ENCODE measurements around the gene GPC5.

The GPC5 gene

DNA sequence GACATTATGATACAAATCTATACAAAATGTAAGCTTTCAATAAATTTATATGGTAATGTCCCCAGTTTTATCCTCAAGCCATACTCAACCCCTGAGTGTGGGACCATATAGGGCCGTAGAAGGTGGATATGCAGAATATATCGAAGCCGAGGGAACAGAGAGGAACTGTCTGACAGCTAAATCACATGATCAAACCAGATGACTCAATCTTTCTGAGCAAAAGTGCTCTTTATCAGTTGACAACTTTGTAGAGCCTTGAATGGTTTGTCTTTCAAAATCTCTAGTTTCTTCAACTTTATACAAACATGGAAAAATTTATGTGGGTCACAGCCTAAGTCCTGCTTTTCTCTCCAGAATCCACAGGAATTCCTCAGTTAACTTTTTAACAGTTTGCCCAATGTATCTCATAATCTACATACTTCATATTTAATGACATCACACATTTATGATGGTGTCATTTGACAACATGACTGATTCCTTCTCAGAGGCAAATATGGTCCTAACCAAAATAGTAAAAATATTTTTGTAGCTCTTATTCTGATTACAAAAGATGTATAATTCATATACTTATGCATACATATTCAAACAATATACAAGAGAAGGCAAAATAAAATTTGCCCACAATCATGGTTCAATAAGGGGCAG, 1155.2 kb downstream of the GPC5 start:
- intact Hi-C loops (cut with micrococcal nuclease): no loop called here
- no peak overlapping the region for H3K27ac Mint-ChIP-seq
- no peaks in the 10 kb centered on the region for H3K4me1 Mint-ChIP-seq (ENCODE audit: low read depth)
- no peaks in the 10 kb centered on the region for H3K27me3 Mint-ChIP-seq
- no peaks in the 10 kb centered on the region for H3K36me3 Mint-ChIP-seq (ENCODE audit: low read depth)
- H3K4me3 Mint-ChIP-seq: no peak overlapping the region
- H3K9me3 Mint-ChIP-seq: peaks cover 10% of the 10 kb centered on the region

DNA sequence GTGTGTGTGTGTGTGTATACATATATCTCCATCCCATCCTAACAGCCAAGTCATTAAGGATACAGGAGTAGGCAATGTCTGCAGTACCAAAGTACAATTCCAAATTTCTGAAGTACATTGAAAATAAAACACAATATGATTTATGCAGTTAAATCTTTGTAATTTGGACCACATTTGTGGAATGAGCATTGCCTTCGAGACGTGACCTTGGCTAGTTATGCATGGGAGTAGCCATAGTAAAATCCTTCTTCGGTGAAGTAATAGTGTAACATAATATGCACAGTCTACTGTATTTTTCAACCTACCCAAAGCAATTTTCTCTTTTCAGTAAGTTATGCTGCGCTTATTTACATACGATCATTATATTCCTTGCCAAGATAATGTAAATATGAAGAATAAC, 1162.5 kb downstream of the GPC5 start:
- no peak overlapping the region for H3K4me3 Mint-ChIP-seq
- intact Hi-C loops (cut with micrococcal nuclease): no loop called here
- H3K36me3 Mint-ChIP-seq (ENCODE audit: low read depth): no peaks in the 10 kb centered on the region
- H3K4me1 Mint-ChIP-seq (ENCODE audit: low read depth): no peaks in the 10 kb centered on the region
- H3K27me3 Mint-ChIP-seq: no peaks in the 10 kb centered on the region
- H3K27ac Mint-ChIP-seq: no peak overlapping the region
- peaks cover 26% of the 10 kb centered on the region for H3K9me3 Mint-ChIP-seq

DNA sequence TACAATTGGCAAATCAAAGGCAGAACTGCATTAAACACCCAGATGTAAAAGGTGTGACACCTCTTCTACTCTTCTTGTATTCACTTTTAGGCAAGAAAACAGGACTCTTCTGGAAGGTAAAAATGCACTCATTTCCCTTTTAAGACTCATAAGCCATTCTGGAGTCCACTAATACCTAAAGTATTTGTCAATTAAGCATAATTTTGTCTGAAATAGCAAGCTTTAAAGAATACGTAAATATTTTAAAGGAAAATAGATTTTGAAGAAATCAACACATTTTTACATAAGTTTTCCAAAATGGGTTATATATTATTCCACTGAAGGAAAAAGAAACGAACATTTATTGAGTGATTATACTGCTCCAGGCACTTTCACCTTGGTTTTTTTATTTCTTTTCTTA, 1166.5 kb downstream of the GPC5 start:
- H3K27ac Mint-ChIP-seq: no peak overlapping the region
- intact Hi-C loops (cut with micrococcal nuclease): no loop called here
- no peaks in the 10 kb centered on the region for H3K4me1 Mint-ChIP-seq (ENCODE audit: low read depth)
- H3K36me3 Mint-ChIP-seq (ENCODE audit: low read depth): no peaks in the 10 kb centered on the region
- no peaks in the 10 kb centered on the region for H3K27me3 Mint-ChIP-seq
- peaks cover 12% of the 10 kb centered on the region for H3K9me3 Mint-ChIP-seq
- no peak overlapping the region for H3K4me3 Mint-ChIP-seq

DNA sequence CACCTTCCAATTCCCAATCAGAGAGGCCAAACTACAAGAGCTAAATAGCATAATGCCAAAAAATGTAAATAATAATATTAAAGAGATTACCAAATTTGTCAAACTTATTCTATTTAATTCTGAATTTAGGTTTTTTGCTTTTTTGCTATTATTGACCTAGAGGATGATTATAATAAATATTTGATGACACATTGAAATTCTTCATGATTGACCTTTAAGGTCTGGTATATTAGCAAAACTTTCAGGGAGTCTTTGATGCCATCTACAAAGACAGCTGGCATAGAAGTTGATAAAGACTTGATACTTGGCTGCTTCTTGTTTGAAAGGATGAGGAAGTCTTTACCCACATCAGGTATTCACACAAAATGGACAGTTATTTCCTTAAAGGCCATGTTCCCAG, 1168.3 kb downstream of the GPC5 start:
- Mint-ChIP-seq H3K36me3 (ENCODE audit: low read depth) (no peaks in the 10 kb centered on the region), H3K4me3 (no peak overlapping the region)

DNA sequence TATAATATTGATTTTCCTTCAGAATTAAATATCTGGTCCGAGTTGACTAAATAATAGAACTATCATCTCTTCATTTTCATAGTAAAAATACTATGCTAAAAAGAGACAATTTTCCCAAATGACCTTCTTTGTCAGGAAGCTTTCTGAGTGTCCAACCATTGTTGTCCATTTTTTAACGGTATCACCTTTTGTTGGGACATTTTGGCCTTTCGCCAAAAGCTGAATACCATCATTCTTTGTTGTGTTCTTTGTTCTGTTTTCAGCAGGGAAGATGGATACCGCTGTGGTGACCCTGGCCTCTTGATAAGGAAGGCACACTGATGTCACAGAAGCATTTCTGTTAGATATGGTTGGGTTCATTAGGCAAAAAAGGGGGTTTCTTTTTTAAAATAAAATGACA, 1173.8 kb downstream of the GPC5 start:
- H3K36me3 Mint-ChIP-seq (ENCODE audit: low read depth): no peaks in the 10 kb centered on the region
- intact Hi-C loops (cut with micrococcal nuclease): no loop called here
- peaks cover under 1% of the 10 kb centered on the region for H3K9me3 Mint-ChIP-seq
- H3K27ac Mint-ChIP-seq: no peak overlapping the region
- H3K4me1 Mint-ChIP-seq (ENCODE audit: low read depth): no peaks in the 10 kb centered on the region
- no peaks in the 10 kb centered on the region for H3K27me3 Mint-ChIP-seq
- no peak overlapping the region for H3K4me3 Mint-ChIP-seq

More for the DNA sequence above, 1168.3 kb downstream of the GPC5 start:
- H3K9me3 Mint-ChIP-seq: peaks cover 9% of the 10 kb centered on the region
- intact Hi-C loops (cut with micrococcal nuclease): no loop called here
- no peaks in the 10 kb centered on the region for H3K4me1 Mint-ChIP-seq (ENCODE audit: low read depth)
- H3K27ac Mint-ChIP-seq: no peak overlapping the region
- no peaks in the 10 kb centered on the region for H3K27me3 Mint-ChIP-seq

DNA sequence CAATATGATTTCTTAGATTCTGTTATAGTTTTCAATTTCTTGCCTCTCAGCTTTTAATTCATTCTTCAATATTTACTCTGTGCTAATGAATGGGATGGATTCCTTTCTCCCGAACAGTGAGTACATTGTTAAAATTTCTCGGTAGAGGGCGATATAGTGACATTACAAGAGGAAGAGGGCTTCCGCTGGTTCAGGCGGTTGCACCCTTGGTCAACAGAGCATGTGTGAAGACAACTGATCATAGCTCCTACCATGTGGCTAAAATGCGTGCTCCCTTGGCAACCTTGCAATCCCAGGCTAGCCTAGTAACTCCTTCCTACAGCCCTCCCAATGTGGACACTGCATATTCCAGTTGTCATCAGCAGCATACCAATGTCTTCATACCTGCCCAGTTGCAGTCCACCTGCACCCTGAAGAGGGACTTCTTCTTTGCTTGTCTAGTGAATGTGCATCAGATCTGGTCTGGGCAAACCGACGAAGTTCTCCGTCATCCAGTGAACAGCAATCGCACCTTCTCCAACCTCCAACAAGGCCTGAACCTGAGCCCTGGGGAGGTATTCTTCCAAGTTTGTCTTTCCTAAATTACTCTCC, 1175.1 kb downstream of the GPC5 start:
- Mint-ChIP-seq H3K4me1 (ENCODE audit: low read depth) (no peaks in the 10 kb centered on the region), H3K4me3 (no peak overlapping the region), H3K36me3 (ENCODE audit: low read depth) (no peaks in the 10 kb centered on the region), H3K27me3 (no peaks in the 10 kb centered on the region), H3K9me3 (peaks cover 14% of the 10 kb centered on the region), H3K27ac (no peak overlapping the region)
- intact Hi-C loops (cut with micrococcal nuclease): no loop called here

DNA sequence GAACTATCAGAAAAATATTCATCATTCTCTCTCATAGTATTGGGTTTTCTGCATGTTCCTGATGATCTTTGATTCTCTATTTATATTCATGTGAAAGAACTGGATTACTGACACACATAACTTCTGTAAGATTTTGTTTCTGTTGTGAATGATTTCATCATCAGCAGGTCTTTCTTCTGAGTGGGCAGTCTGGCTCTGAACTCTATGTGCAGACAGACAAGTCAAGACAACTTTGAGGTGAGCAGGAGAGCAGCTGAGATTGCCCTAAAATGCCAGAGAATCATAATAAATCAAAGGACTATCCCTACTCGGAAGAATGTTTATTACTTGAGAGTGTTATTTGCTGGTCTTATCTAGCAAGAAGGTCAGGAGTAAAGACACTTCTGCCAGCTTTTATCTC, 1176.1 kb downstream of the GPC5 start:
- H3K36me3 Mint-ChIP-seq (ENCODE audit: low read depth): no peaks in the 10 kb centered on the region
- no peak overlapping the region for H3K4me3 Mint-ChIP-seq

GRCh38 chr13:92575777-92576176, 1177.4 kb downstream of the GPC5 start:
- Mint-ChIP-seq H3K4me1 (ENCODE audit: low read depth) (no peaks in the 10 kb centered on the region), H3K36me3 (ENCODE audit: low read depth) (no peaks in the 10 kb centered on the region), H3K4me3 (no peak overlapping the region), H3K27ac (no peak overlapping the region), H3K27me3 (no peaks in the 10 kb centered on the region), H3K9me3 (peaks cover 35% of the 10 kb centered on the region)
- intact Hi-C loops (cut with micrococcal nuclease): no loop called here

More for the DNA sequence above, 1176.1 kb downstream of the GPC5 start:
- Mint-ChIP-seq H3K27me3 (no peaks in the 10 kb centered on the region), H3K27ac (no peak overlapping the region), H3K9me3 (peaks cover 23% of the 10 kb centered on the region), H3K4me1 (ENCODE audit: low read depth) (no peaks in the 10 kb centered on the region)
- intact Hi-C loops (cut with micrococcal nuclease): no loop called here

DNA sequence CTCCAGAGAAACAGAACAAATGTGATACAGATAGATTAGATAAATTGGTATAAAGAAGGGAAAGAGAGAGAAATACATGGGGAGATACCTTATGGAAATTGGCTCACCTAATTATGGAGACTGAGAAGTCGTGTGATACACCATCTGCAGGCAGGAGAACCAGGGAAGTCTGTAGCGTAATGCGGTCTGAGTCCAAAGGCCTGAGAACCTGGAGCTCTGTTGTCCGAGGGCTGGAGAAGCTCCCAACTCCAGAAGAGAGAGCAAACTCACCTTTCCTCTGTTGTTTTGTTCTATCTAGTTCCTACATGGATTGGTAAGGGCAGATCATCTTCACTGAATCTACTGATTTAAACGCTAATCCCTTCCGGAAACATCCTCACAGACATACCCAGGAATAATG, 1179.9 kb downstream of the GPC5 start:
- intact Hi-C loops (cut with micrococcal nuclease): no loop called here
- Mint-ChIP-seq H3K27me3 (no peaks in the 10 kb centered on the region), H3K4me3 (no peak overlapping the region), H3K9me3 (peaks cover 53% of the 10 kb centered on the region), H3K27ac (no peak overlapping the region), H3K36me3 (ENCODE audit: low read depth) (no peaks in the 10 kb centered on the region), H3K4me1 (ENCODE audit: low read depth) (no peaks in the 10 kb centered on the region)

- Mint-ChIP-seq H3K4me3 (no peak overlapping the region), H3K27me3 (no peaks in the 10 kb centered on the region), H3K27ac (no peak overlapping the region), H3K36me3 (ENCODE audit: low read depth) (no peaks in the 10 kb centered on the region), H3K9me3 (peaks cover 69% of the 10 kb centered on the region), H3K4me1 (ENCODE audit: low read depth) (no peaks in the 10 kb centered on the region)
- intact Hi-C loops (cut with micrococcal nuclease): no loop called here
Measured at GRCh38 chr13:92589955-92590354, 1191.5 kb downstream of the GPC5 start.

GRCh38 chr13:92590503-92590908, 1192.1 kb downstream of the GPC5 start:
- H3K36me3 Mint-ChIP-seq (ENCODE audit: low read depth): no peaks in the 10 kb centered on the region
- intact Hi-C loops (cut with micrococcal nuclease): no loop called here
- no peaks in the 10 kb centered on the region for H3K4me1 Mint-ChIP-seq (ENCODE audit: low read depth)
- H3K27ac Mint-ChIP-seq: no peak overlapping the region
- no peaks in the 10 kb centered on the region for H3K27me3 Mint-ChIP-seq
- no peak overlapping the region for H3K4me3 Mint-ChIP-seq
- peaks cover 63% of the 10 kb centered on the region for H3K9me3 Mint-ChIP-seq

DNA sequence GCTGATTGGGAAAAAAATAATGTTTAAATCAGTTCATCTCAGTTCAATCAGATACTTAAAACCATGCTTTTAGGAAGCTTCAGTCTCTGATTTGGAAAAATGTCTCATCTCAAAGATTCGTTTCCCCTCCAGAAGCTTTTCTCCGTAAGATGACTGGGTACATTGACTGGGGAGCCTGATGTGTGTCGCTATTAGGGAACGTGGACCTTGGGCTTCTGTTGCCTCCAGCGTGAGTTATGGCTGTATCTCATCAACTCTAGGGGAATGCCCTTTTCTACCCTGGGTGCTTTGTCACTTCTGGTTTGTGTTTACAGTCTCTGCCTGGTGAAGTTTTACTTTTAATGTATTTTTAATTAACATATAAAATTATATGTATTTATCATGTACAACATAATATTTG, 1192.7 kb downstream of the GPC5 start:
- no peaks in the 10 kb centered on the region for H3K4me1 Mint-ChIP-seq (ENCODE audit: low read depth)
- no peak overlapping the region for H3K27ac Mint-ChIP-seq
- no peaks in the 10 kb centered on the region for H3K36me3 Mint-ChIP-seq (ENCODE audit: low read depth)
- no peak overlapping the region for H3K4me3 Mint-ChIP-seq
- intact Hi-C loops (cut with micrococcal nuclease): no loop called here
- H3K9me3 Mint-ChIP-seq: peaks cover 57% of the 10 kb centered on the region
- no peaks in the 10 kb centered on the region for H3K27me3 Mint-ChIP-seq

GRCh38 chr13:92592757-92593156, 1194.3 kb downstream of the GPC5 start:
- Mint-ChIP-seq H3K4me3 (no peak overlapping the region), H3K36me3 (ENCODE audit: low read depth) (no peaks in the 10 kb centered on the region), H3K4me1 (ENCODE audit: low read depth) (no peaks in the 10 kb centered on the region), H3K27me3 (no peaks in the 10 kb centered on the region), H3K27ac (no peak overlapping the region), H3K9me3 (peaks cover 47% of the 10 kb centered on the region)
- intact Hi-C loops (cut with micrococcal nuclease): no loop called here

GRCh38 chr13:92602560-92602959, 1204.1 kb downstream of the GPC5 start:
- Mint-ChIP-seq H3K27ac (no peak overlapping the region), H3K27me3 (no peaks in the 10 kb centered on the region), H3K36me3 (ENCODE audit: low read depth) (no peaks in the 10 kb centered on the region), H3K4me3 (no peak overlapping the region), H3K9me3 (peaks cover 15% of the 10 kb centered on the region), H3K4me1 (ENCODE audit: low read depth) (no peaks in the 10 kb centered on the region)
- intact Hi-C loops (cut with micrococcal nuclease): no loop called here

DNA sequence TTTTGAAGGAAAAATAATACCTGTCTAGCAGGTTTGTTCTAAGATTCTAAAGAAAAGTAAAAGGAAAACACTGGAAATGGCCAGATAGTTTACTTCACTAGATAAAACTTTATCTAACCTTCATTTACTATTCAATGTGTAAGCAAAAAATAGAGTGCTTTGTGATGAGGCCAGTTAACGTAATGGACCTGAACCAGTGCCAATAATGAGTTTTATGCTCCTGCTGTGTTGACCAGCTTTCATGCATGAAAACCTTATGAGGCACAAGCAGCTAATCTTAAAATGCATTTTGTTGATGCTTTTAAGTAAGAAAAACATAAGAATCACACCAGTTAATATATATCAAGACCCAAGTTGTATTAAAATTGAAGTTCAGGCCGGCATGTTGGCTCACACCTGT, 1211.0 kb downstream of the GPC5 start:
- no peaks in the 10 kb centered on the region for H3K4me1 Mint-ChIP-seq (ENCODE audit: low read depth)
- H3K27me3 Mint-ChIP-seq: no peaks in the 10 kb centered on the region
- H3K27ac Mint-ChIP-seq: no peak overlapping the region
- H3K4me3 Mint-ChIP-seq: no peak overlapping the region
- intact Hi-C loops (cut with micrococcal nuclease): no loop called here
- peaks cover 8% of the 10 kb centered on the region for H3K9me3 Mint-ChIP-seq
- H3K36me3 Mint-ChIP-seq (ENCODE audit: low read depth): no peaks in the 10 kb centered on the region
